Activated CD4-positive, alpha-beta memory T cell treated with anti-CD3 and anti-CD28 coated beads, Interleukin-2, amount 10 ng/mL, durations not matched to agents 7 days and 5 days (primary cell): ENCODE measurements around the gene GCNT2. TPM values are rescaled to one million over a fixed set of nuclear protein-coding genes. Genes with fewer than 3 reads are reported as not detected.
"Not testable (repeated sequence)": the region's sequence is repeated elsewhere in the genome, so short reads cannot be mapped to it uniquely, and the experiment has no call there.

Experiments used
- CTCF ChIA-PET: fragments of 350-600 bp; sonication (Branson Sonifier 250); formaldehyde crosslinking; loops from one replicate; lab custom pipeline; 2021; ENCODE audit warnings: antibody characterized with exemption, inconsistent platforms; lab: Charles Lee
- POLR2A ChIA-PET: fragments of 350-600 bp; sonication (Branson Sonifier 250); formaldehyde crosslinking; loops from one replicate; lab custom pipeline; 2021; ENCODE audit warnings: antibody characterized with exemption; lab: Charles Lee
- DNase-seq: peaks from one replicate; pipeline ENCODE4 v3.0.0-alpha.2; 2020
- H3K27ac Mint-ChIP-seq: one replicate; pipeline ENCODE4 v1.8.0; 2021; ENCODE audit warnings: mild to moderate bottlenecking, mixed read lengths
- H3K27me3 Mint-ChIP-seq: one replicate; pipeline ENCODE4 v1.8.0; 2021; ENCODE audit warnings: mixed read lengths
- H3K36me3 Mint-ChIP-seq: one replicate; pipeline ENCODE4 v1.8.0; 2021; ENCODE audit warnings: low read depth, mixed read lengths
- H3K4me1 Mint-ChIP-seq: one replicate; pipeline ENCODE4 v1.8.0; 2021; ENCODE audit warnings: mixed read lengths
- H3K4me3 Mint-ChIP-seq: one replicate; pipeline ENCODE4 v1.8.0; 2021; ENCODE audit warnings: mild to moderate bottlenecking, mixed read lengths
- H3K9me3 Mint-ChIP-seq: one replicate; pipeline ENCODE4 v1.8.0; 2021; ENCODE audit warnings: mixed read lengths
- total RNA-seq, 2 experiments: library from RNA; stranded (reverse); gene quantifications; one replicate each; pipeline ENCODE4 v1.2.3, GENCODE V29; 2021

The GCNT2 gene
- total RNA-seq, 2 experiments from 2014 or later: 3.0 to 3.1 TPM

GRCh38 chr6:10558565-10558964, 37.4 kb downstream of the GCNT2 start:
- no peaks in the 10 kb centered on the region for H3K9me3 Mint-ChIP-seq
- no peaks in the 10 kb centered on the region for H3K27me3 Mint-ChIP-seq
- H3K4me1 Mint-ChIP-seq: no peaks in the 10 kb centered on the region
- ChIA-PET CTCF (no interaction called here), POLR2A (no interaction called here)
- H3K27ac Mint-ChIP-seq: no peak overlapping the region
- no peaks in the 10 kb centered on the region for H3K36me3 Mint-ChIP-seq
- H3K4me3 Mint-ChIP-seq: no peak overlapping the region
- DNase-seq: no peak

GRCh38 chr6:10559522-10560152, 38.5 kb downstream of the GCNT2 start:
- DNase-seq: no peak
- H3K36me3 Mint-ChIP-seq: no peaks in the 10 kb centered on the region
- POLR2A ChIA-PET: no interaction called here
- no peak overlapping the region for H3K27ac Mint-ChIP-seq
- H3K4me1 Mint-ChIP-seq: no peaks in the 10 kb centered on the region
- no peaks in the 10 kb centered on the region for H3K9me3 Mint-ChIP-seq
- H3K4me3 Mint-ChIP-seq: no peak overlapping the region
- no peaks in the 10 kb centered on the region for H3K27me3 Mint-ChIP-seq
- CTCF ChIA-PET: no interaction called here

- CTCF ChIA-PET: no interaction called here
Observed at GRCh38 chr6:10561611-10562199, 40.6 kb downstream of the GCNT2 start.

GRCh38 chr6:10564975-10565673, 44.0 kb downstream of the GCNT2 start:
- no peak for DNase-seq
- ChIA-PET POLR2A (no interaction called here), CTCF (no interaction called here)
- Mint-ChIP-seq H3K4me3 (no peak overlapping the region), H3K9me3 (no peaks in the 10 kb centered on the region), H3K27ac (no peak overlapping the region), H3K27me3 (no peaks in the 10 kb centered on the region), H3K36me3 (no peaks in the 10 kb centered on the region), H3K4me1 (no peaks in the 10 kb centered on the region)

More at GRCh38 chr6:10561611-10562199, 40.6 kb downstream of the GCNT2 start:
- H3K27ac Mint-ChIP-seq: no peak overlapping the region
- DNase-seq: no peak
- no peaks in the 10 kb centered on the region for H3K27me3 Mint-ChIP-seq
- H3K4me3 Mint-ChIP-seq: no peak overlapping the region
- no peaks in the 10 kb centered on the region for H3K4me1 Mint-ChIP-seq
- POLR2A ChIA-PET: no interaction called here
- H3K36me3 Mint-ChIP-seq: no peaks in the 10 kb centered on the region
- H3K9me3 Mint-ChIP-seq: no peaks in the 10 kb centered on the region

- Mint-ChIP-seq H3K27me3 (no peaks in the 10 kb centered on the region), H3K4me1 (no peaks in the 10 kb centered on the region), H3K4me3 (no peak overlapping the region), H3K27ac (no peak overlapping the region), H3K9me3 (no peaks in the 10 kb centered on the region), H3K36me3 (no peaks in the 10 kb centered on the region)
- ChIA-PET CTCF (no interaction called here), POLR2A (no interaction called here)
- no peak for DNase-seq
Observed at GRCh38 chr6:10565913-10566312, 44.8 kb downstream of the GCNT2 start.

GRCh38 chr6:10567256-10568026, 46.3 kb downstream of the GCNT2 start:
- Mint-ChIP-seq H3K9me3 (no peaks in the 10 kb centered on the region), H3K36me3 (no peaks in the 10 kb centered on the region), H3K27ac (no peak overlapping the region), H3K27me3 (no peaks in the 10 kb centered on the region), H3K4me3 (no peak overlapping the region), H3K4me1 (no peaks in the 10 kb centered on the region)
- no peak for DNase-seq
- ChIA-PET POLR2A (no interaction called here), CTCF (no interaction called here)

GRCh38 chr6:10569392-10570127, 48.4 kb downstream of the GCNT2 start:
- Mint-ChIP-seq H3K4me3 (no peak overlapping the region), H3K27me3 (no peaks in the 10 kb centered on the region), H3K9me3 (no peaks in the 10 kb centered on the region), H3K27ac (no peak overlapping the region), H3K36me3 (no peaks in the 10 kb centered on the region), H3K4me1 (no peaks in the 10 kb centered on the region)
- POLR2A ChIA-PET: no interaction called here
- DNase-seq: no peak
- CTCF ChIA-PET: no interaction called here

GRCh38 chr6:10575519-10575918, 54.4 kb downstream of the GCNT2 start:
- H3K4me1 Mint-ChIP-seq, H3K36me3 Mint-ChIP-seq, H3K9me3 Mint-ChIP-seq, POLR2A ChIA-PET, H3K27ac Mint-ChIP-seq, CTCF ChIA-PET, H3K4me3 Mint-ChIP-seq, DNase-seq, H3K27me3 Mint-ChIP-seq: not testable (repeated sequence)

GRCh38 chr6:10576226-10576625, 55.1 kb downstream of the GCNT2 start:
- no peak overlapping the region for H3K4me3 Mint-ChIP-seq
- no peak for DNase-seq
- no peaks in the 10 kb centered on the region for H3K27me3 Mint-ChIP-seq
- no peaks in the 10 kb centered on the region for H3K9me3 Mint-ChIP-seq
- ChIA-PET CTCF (no interaction called here), POLR2A (no interaction called here)
- H3K4me1 Mint-ChIP-seq: no peaks in the 10 kb centered on the region
- no peak overlapping the region for H3K27ac Mint-ChIP-seq
- no peaks in the 10 kb centered on the region for H3K36me3 Mint-ChIP-seq

GRCh38 chr6:10577112-10577511, 56.0 kb downstream of the GCNT2 start:
- CTCF ChIA-PET: no interaction called here
- Mint-ChIP-seq H3K4me3 (no peak overlapping the region), H3K36me3 (no peaks in the 10 kb centered on the region)

GRCh38 chr6:10578723-10579122, 57.6 kb downstream of the GCNT2 start:
- Mint-ChIP-seq H3K4me1 (peaks cover 13% of the 10 kb centered on the region), H3K36me3 (no peaks in the 10 kb centered on the region), H3K9me3 (no peaks in the 10 kb centered on the region), H3K4me3 (no peak overlapping the region), H3K27me3 (no peaks in the 10 kb centered on the region), H3K27ac (no peak overlapping the region)
- no peak for DNase-seq
- POLR2A ChIA-PET: no interaction called here
- CTCF ChIA-PET: no interaction called here

More at GRCh38 chr6:10577112-10577511, 56.0 kb downstream of the GCNT2 start:
- H3K27ac Mint-ChIP-seq: no peak overlapping the region
- H3K9me3 Mint-ChIP-seq: no peaks in the 10 kb centered on the region
- H3K27me3 Mint-ChIP-seq: no peaks in the 10 kb centered on the region
- no peak for DNase-seq
- POLR2A ChIA-PET: no interaction called here
- no peaks in the 10 kb centered on the region for H3K4me1 Mint-ChIP-seq

GRCh38 chr6:10579803-10580202, 58.7 kb downstream of the GCNT2 start:
- no peaks in the 10 kb centered on the region for H3K9me3 Mint-ChIP-seq

More at GRCh38 chr6:10579803-10580202, 58.7 kb downstream of the GCNT2 start:
- ChIA-PET POLR2A (no interaction called here), CTCF (interaction anchor here (0.7 kb wide), 1 partner anchor 11 kb away, joined by 3 read pairs; no protein-coding TSS in a partner anchor)
- no peaks in the 10 kb centered on the region for H3K27me3 Mint-ChIP-seq
- H3K4me1 Mint-ChIP-seq: peaks cover 19% of the 10 kb centered on the region
- no peak overlapping the region for H3K27ac Mint-ChIP-seq
- no peaks in the 10 kb centered on the region for H3K36me3 Mint-ChIP-seq
- DNase-seq: no peak
- H3K4me3 Mint-ChIP-seq: no peak overlapping the region
